ENCODE measurements around the gene CCDC12. TPM values are rescaled to one million over a fixed set of nuclear protein-coding genes. Genes with fewer than 3 reads are reported as not detected.

Gene CCDC12
- total and polyA plus RNA-seq, 2 of the 13 experiments (the other 11 are each of a cell fraction or from before 2014, with no cell fraction given), result 30.1 to 49.5 TPM

- TF ChIP-seq TFAP4 (IDR thresholded peaks at IDR 0.05; ENCODE audit: borderline replicate concordance, low read depth), result peak; percentile 49; the same call in 1 of the 2 replicates
- TF ChIP-seq REL (CRISPR knock-in tag; conservative IDR thresholded peaks at IDR 0.05), result no peak
- TF ChIP-seq SALL1 (CRISPR knock-in tag; IDR thresholded peaks at IDR 0.05), result peak; percentile 48; the same call in 1 of the 2 replicates
- peak; percentile 30; the same call in 1 of the 2 replicates for TF ChIP-seq TBX2 (CRISPR knock-in tag; IDR thresholded peaks at IDR 0.05; ENCODE audit: borderline replicate concordance)
- peak; percentile 26; the same call in 1 of the 2 replicates for TF ChIP-seq RXRB (CRISPR knock-in tag; IDR thresholded peaks at IDR 0.05; ENCODE audit: borderline replicate concordance)
- TF ChIP-seq RAD21 (CRISPR knock-in tag; IDR thresholded peaks at IDR 0.05), result peak; percentile 88
- TF ChIP-seq ZNF331 (CRISPR knock-in tag; IDR thresholded peaks at IDR 0.05), result 0 out of 2 replicates have a peak, but pooled peaks have one; percentile 20
- TF ChIP-seq ZNF343 (CRISPR knock-in tag; IDR thresholded peaks at IDR 0.05), result no peak
- TF ChIP-seq HDAC1 (CRISPR knock-in tag; IDR thresholded peaks at IDR 0.05), result 0 out of 2 replicates have a peak, but pooled peaks have one; percentile 25
- no peak for TF ChIP-seq NBN (conservative IDR thresholded peaks at IDR 0.05)
- TF ChIP-seq, protein P1, sequence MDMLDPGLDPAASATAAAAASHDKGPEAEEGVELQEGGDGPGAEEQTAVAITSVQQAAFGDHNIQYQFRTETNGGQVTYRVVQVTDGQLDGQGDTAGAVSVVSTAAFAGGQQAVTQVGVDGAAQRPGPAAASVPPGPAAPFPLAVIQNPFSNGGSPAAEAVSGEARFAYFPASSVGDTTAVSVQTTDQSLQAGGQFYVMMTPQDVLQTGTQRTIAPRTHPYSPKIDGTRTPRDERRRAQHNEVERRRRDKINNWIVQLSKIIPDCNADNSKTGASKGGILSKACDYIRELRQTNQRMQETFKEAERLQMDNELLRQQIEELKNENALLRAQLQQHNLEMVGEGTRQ (IDR thresholded peaks at IDR 0.05; ENCODE audit: low read depth, low read length), result peak; percentile 58
- TF ChIP-seq, protein P1 (CRISPR knock-in tag; IDR thresholded peaks at IDR 0.05; ENCODE audit: borderline replicate concordance), result peak; percentile 78; the same call in 1 of the 2 replicates
- peak; percentile 31; the same call in 1 of the 2 replicates for TF ChIP-seq FOSL2 (CRISPR knock-in tag; IDR thresholded peaks at IDR 0.05)
- 0 out of 2 replicates have a peak, but pooled peaks have one; percentile 68 for TF ChIP-seq KDM3A (CRISPR knock-in tag; IDR thresholded peaks at IDR 0.05; ENCODE audit: low read depth)
- no peak for TF ChIP-seq ISX (CRISPR knock-in tag; conservative IDR thresholded peaks at IDR 0.05)
- TF ChIP-seq RNF219 (CRISPR knock-in tag; IDR thresholded peaks at IDR 0.05), result no peak
- 0 out of 2 replicates have a peak, but pooled peaks have one; percentile 15 for TF ChIP-seq ZNF619 (CRISPR knock-in tag; IDR thresholded peaks at IDR 0.05)
- 0 out of 2 replicates have a peak, but pooled peaks have one; percentile 12 for TF ChIP-seq CREB1 (IDR thresholded peaks at IDR 0.05)
- TF ChIP-seq CREB1 (CRISPR knock-in tag; IDR thresholded peaks at IDR 0.05), result no peak
- TF ChIP-seq ATF3 (CRISPR knock-in tag; IDR thresholded peaks at IDR 0.05), result 0 out of 2 replicates have a peak, but pooled peaks have one; percentile 12
- no peak for TF ChIP-seq NAIF1 (CRISPR knock-in tag; IDR thresholded peaks at IDR 0.05; ENCODE audit: borderline replicate concordance)
- TF ChIP-seq MAZ (IDR thresholded peaks at IDR 0.05; ENCODE audit: borderline replicate concordance, low read depth, low read length), result no peak
- 0 out of 2 replicates have a peak, but pooled peaks have one; percentile 30 for TF ChIP-seq MAZ (CRISPR knock-in tag; IDR thresholded peaks at IDR 0.05; ENCODE audit: low read depth)
- peak; percentile 95 for TF ChIP-seq CTCF (CRISPR knock-in tag; IDR thresholded peaks at IDR 0.05)
These were observed 66.9 kb downstream of the CCDC12 start (continued) for GRCh38 chr3:46909535-46910161.
